Panc1 (cell line): Measurements from ENCODE around the gene TRIM16. TPM values are rescaled to one million over a fixed set of nuclear protein-coding genes. Genes with fewer than 3 reads are reported as not detected.
"Not testable (repeated sequence)": the region's sequence is repeated elsewhere in the genome, so short reads cannot be mapped to it uniquely, and the experiment has no call there.

Experiments
- ATAC-seq: fragments of 200-7000 bp; cut with Tn5 transposase; 2 replicates; pipeline ENCODE4 v1.9.1; 2020; ENCODE audit warnings: mild to moderate bottlenecking, moderate library complexity
- BruUV-seq: library from RNA; stranded (reverse); fragments of 400-500 nt; replicated peaks from 2 replicates; lab custom pipeline; 2021; lab: Mats Ljungman, UMichigan
- CTCF ChIA-PET: fragments of 300-600 bp; sonication (Branson Sonifier 250); formaldehyde crosslinking; loops from one replicate; lab custom pipeline; 2022; ENCODE audit warnings: antibody characterized with exemption; lab: Charles Lee
- POLR2A ChIA-PET: fragments of 300-600 bp; sonication (Branson Sonifier 250); formaldehyde crosslinking; loops from one replicate; lab custom pipeline; 2022; ENCODE audit warnings: antibody characterized with exemption; lab: Charles Lee
- DNase-seq: peaks from one replicate; pipeline ENCODE4 v3.0.0-alpha.2; 2010; ENCODE audit warnings: low read depth, low spot score
- H3K27ac ChIP-seq: 2 replicates; pipeline ENCODE4 v1.5.1; 2011; ENCODE audit warnings: mild to moderate bottlenecking, low read length, inconsistent platforms
- H3K27me3 ChIP-seq: fragments of 200-500 bp; sonication (Bioruptor generic); 2 replicates; pipeline ENCODE4 v1.6.0; 2014; ENCODE audit warnings: low read length, inconsistent platforms; ENCODE audit not compliant: control insufficient read depth, insufficient read depth
- H3K36me3 ChIP-seq: fragments of 200-500 bp; sonication (Bioruptor generic); 2 replicates; pipeline ENCODE4 v1.5.1; 2014; ENCODE audit warnings: inconsistent platforms, mild to moderate bottlenecking, low read length, moderate library complexity; ENCODE audit not compliant: control insufficient read depth, insufficient read depth
- H3K4me1 ChIP-seq: 2 replicates; pipeline ENCODE4 v1.5.1; 2011; ENCODE audit warnings: inconsistent platforms, mild to moderate bottlenecking, low read length, moderate library complexity; ENCODE audit not compliant: control insufficient read depth, insufficient read depth
- H3K4me3 ChIP-seq, 2 experiments: 2 replicates each; pipeline ENCODE4 v1.5.1; 2011 to 2012; ENCODE audit warnings: low read depth in 2 of 2, low read length in 2 of 2, mild to moderate bottlenecking in 2 of 2, inconsistent platforms in 1 of 2, moderate library complexity in 1 of 2
- H3K9me3 ChIP-seq: fragments of 200-500 bp; sonication (Bioruptor generic); 2 replicates; pipeline ENCODE4 v1.5.1; 2014; ENCODE audit warnings: low read depth, mild to moderate bottlenecking, inconsistent platforms, low read length, moderate library complexity; ENCODE audit not compliant: control insufficient read depth, insufficient read depth
- in situ Hi-C: cut with HindIII; loops from 2 replicates; pipeline ENCODE4 v1.10.0; 2016; ENCODE audit warnings: low sequenced_read_pairs, low pct_unique_long_range_greater_than_20kb
- intact Hi-C: fragments of 100-400 bp; cut with micrococcal nuclease; formaldehyde crosslinking; loops from one replicate; pipeline ENCODE4 v1.10.0; 2022; ENCODE audit not compliant: unreplicated experiment
- total RNA-seq: library from RNA; stranded (reverse); gene quantifications from one replicate; pipeline ENCODE4 v1.2.1, GENCODE V29; 2021; ENCODE audit not compliant: unreplicated experiment

Gene TRIM16
- total RNA-seq, 1 experiment from 2014 or later = 31.7 TPM

DNA sequence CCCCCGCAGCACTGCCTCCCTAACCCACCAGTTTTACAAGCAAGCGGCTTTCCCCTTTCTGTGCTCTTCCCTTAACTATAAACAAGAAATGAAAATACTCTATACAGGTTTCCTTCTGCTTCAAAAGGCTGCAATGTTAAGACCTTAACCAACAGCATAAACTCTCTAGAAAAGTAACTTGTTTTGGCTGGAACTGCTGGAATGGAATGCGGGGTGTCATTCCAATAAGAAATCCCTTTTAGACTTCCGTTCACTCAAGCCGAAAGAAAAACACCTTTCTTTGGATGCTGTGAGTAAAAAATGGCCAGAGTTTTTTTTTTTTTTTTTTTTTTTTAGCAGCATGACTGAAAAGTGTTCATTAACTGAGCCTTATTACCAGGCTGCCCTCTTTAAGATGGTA lies 92.1 kb downstream of the TRIM16 start:
- H3K4me1 ChIP-seq, CTCF ChIA-PET, H3K9me3 ChIP-seq, in situ Hi-C loops, H3K36me3 ChIP-seq, H3K27ac ChIP-seq, ATAC-seq, BruUV-seq, H3K4me3 ChIP-seq, POLR2A ChIA-PET, H3K27me3 ChIP-seq, intact Hi-C loops, DNase-seq: not testable (repeated sequence)

DNA sequence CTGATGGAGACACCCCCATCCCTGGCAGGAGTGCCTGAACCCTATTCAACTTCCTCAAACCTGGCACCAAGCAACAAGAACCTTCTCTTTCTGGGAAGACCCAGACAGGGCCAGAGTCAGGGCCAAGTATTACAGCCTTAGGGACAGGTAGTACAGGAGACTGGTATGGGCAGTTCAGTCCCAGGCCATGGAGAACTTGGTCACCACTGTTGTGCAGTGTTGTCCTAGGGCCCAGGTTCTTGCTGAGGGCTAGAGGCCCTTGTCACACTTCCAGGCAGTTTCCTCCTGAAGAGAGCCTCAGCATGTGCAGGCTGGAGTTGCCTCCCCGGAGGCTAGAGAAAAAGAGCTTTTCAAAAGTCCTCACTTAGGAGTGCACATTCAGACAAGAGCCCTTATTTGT lies 93.3 kb downstream of the TRIM16 start:
- H3K4me3 ChIP-seq, H3K27me3 ChIP-seq: not testable (repeated sequence)

DNA sequence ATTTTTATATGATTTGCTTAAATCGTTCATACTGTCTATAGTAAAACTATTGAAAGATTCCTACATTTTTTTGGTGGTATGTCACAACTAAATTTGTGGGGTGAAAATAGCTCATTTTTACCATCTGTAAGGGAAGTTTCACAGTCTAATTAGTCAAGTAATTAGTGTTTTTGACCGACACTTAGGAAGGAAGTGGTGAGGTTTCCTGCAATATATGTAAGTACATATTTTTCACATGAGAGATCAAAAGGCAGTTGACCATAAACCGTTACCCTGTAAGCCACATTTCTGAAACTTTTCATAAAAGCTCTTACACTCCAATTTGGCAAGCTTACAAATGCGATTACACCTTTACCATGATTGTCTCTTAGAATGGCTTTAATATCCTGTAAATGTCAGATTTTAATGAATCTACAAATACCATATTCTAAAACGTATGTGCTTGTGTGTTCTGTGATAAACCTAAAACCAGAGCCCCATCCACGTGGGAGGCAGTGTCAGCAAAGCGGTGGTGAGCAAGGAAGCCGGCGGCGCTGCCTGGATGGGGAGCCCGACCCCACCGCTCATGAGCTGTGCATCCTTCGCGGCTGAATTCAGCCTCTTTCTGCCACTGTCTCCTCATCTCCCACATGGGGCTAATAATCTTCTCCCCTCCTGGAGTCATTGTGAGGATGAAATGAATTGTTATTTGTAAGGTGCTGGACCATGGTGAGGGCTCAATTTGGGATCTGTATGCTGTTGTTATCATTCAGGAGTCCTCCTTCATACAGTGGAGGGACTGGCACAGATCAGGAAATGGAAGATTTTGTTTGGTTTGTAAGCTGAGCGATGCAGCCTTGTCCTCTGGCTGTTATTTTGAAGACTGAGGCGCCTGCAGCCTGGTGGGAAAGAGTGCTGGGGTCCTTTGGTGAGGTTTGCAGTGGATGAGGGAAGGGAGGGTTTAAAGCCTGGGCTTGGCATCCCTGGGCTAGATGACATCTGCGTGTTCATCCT lies 94.3 kb downstream of the TRIM16 start:
- H3K27ac ChIP-seq, ATAC-seq, H3K9me3 ChIP-seq, H3K4me1 ChIP-seq, H3K36me3 ChIP-seq, CTCF ChIA-PET, BruUV-seq, intact Hi-C loops, H3K4me3 ChIP-seq, POLR2A ChIA-PET, H3K27me3 ChIP-seq, DNase-seq, in situ Hi-C loops: not testable (repeated sequence)

More for the DNA sequence above, 93.3 kb downstream of the TRIM16 start:
- POLR2A ChIA-PET, H3K27ac ChIP-seq, in situ Hi-C loops, H3K36me3 ChIP-seq, BruUV-seq, ATAC-seq, H3K4me1 ChIP-seq, H3K9me3 ChIP-seq, DNase-seq, CTCF ChIA-PET, intact Hi-C loops: not testable (repeated sequence)

- H3K27ac ChIP-seq, POLR2A ChIA-PET, BruUV-seq, H3K27me3 ChIP-seq, DNase-seq, intact Hi-C loops, H3K36me3 ChIP-seq, H3K4me1 ChIP-seq, H3K9me3 ChIP-seq, in situ Hi-C loops, CTCF ChIA-PET, ATAC-seq, H3K4me3 ChIP-seq: not testable (repeated sequence)
Observed at GRCh38 chr17:15588017-15588416, 96.1 kb downstream of the TRIM16 start.

DNA sequence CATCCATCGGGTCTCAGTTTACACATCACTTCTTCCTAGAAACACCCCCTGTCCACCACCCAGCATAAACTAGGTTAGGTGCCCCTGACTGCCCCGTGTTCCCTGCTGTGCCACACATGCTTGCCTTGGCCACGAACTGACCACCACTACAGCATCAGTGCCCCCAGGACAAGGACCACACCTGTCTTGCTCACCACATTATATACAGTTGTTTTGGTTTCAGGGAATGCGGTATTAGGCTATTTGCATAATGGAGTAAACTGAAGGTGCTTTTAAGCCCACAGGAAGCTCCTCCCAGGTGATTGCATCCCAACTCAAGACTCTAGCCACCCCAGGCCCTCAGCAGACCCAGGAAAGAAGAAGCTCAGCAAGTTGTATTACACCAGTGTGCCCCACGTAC lies 100.8 kb downstream of the TRIM16 start:
- H3K27ac ChIP-seq, in situ Hi-C loops, H3K4me3 ChIP-seq, intact Hi-C loops, DNase-seq, POLR2A ChIA-PET, CTCF ChIA-PET, H3K36me3 ChIP-seq, H3K4me1 ChIP-seq, H3K9me3 ChIP-seq, BruUV-seq, H3K27me3 ChIP-seq, ATAC-seq: not testable (repeated sequence)

DNA sequence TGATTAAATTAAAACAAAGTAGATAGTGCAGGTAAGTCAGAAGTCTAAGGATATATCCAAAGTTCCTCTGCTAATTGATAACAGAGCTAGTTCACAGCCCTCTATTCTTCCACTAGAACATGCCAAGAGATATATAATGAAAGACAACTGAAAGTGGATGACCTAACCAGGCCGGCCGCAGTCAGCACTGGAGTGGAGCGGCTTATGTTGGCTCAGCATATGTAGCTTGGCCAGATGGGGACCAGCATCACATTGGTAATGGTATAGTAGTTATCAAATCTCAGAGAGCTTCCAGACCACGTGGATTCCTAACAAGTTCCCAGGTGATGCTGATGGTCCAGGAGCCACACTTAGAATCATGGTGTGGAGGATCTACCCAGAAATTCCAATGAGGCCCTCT lies 102.6 kb downstream of the TRIM16 start:
- H3K9me3 ChIP-seq, H3K27ac ChIP-seq, H3K36me3 ChIP-seq, DNase-seq, CTCF ChIA-PET, ATAC-seq, H3K4me1 ChIP-seq, intact Hi-C loops, BruUV-seq, H3K27me3 ChIP-seq, H3K4me3 ChIP-seq, POLR2A ChIA-PET, in situ Hi-C loops: not testable (repeated sequence)
